CD8-positive, alpha-beta memory T cell (primary cell): ENCODE results near the gene CEP112. TPM values are rescaled to one million over a fixed set of nuclear protein-coding genes. Genes with fewer than 3 reads are reported as not detected.

Source experiments
- CTCF ChIA-PET: fragments of 350-600 bp; sonication (Branson Sonifier 250); formaldehyde crosslinking; loops from one replicate; lab custom pipeline; 2021; ENCODE audit warnings: antibody characterized with exemption; lab: Charles Lee
- POLR2A ChIA-PET: fragments of 350-600 bp; sonication (Branson Sonifier 250); formaldehyde crosslinking; loops from one replicate; lab custom pipeline; 2021; ENCODE audit warnings: antibody characterized with exemption; lab: Charles Lee
- DNase-seq, 5 donors: peaks; one replicate each; pipeline versions ENCODE4 v3.0.0 to v3.0.0-alpha.2; 2020 to 2022; ENCODE audit warnings: mixed read lengths in 1 of 5
- H3K27ac ChIP-seq: one replicate; pipeline ENCODE4 v1.7.0; 2013; ENCODE audit warnings: low read depth, mild to moderate bottlenecking, low read length, moderate library complexity
- H3K27me3 ChIP-seq: 2 replicates; pipeline ENCODE4 v1.7.0; 2013; ENCODE audit warnings: low read length, mild to moderate bottlenecking; ENCODE audit not compliant: insufficient read depth, poor library complexity, severe bottlenecking
- H3K36me3 ChIP-seq: 2 replicates; pipeline ENCODE4 v1.7.0; 2013; ENCODE audit warnings: mild to moderate bottlenecking, low read length, moderate library complexity; ENCODE audit not compliant: insufficient read depth
- H3K4me1 ChIP-seq: 2 replicates; pipeline ENCODE4 v1.7.0; 2013; ENCODE audit warnings: mild to moderate bottlenecking, low read length, moderate library complexity; ENCODE audit not compliant: insufficient read depth
- H3K4me3 ChIP-seq: 2 replicates; pipeline ENCODE4 v1.7.0; 2013; ENCODE audit warnings: mild to moderate bottlenecking, low read length
- H3K9me3 ChIP-seq: 2 replicates; pipeline ENCODE4 v1.7.0; 2013; ENCODE audit warnings: mild to moderate bottlenecking, low read length
- H3K27ac Mint-ChIP-seq, 8 donors: one replicate each; pipeline ENCODE4 v1.8.0; 2020 to 2021; ENCODE audit warnings: mixed read lengths in 8 of 8, mild to moderate bottlenecking in 6 of 8, inconsistent platforms in 3 of 8, moderate library complexity in 3 of 8
- H3K27me3 Mint-ChIP-seq, 2 donors: one replicate each; pipeline ENCODE4 v1.8.0; 2020 to 2021; ENCODE audit warnings: mixed read lengths in 2 of 2, mild to moderate bottlenecking in 1 of 2, moderate library complexity in 1 of 2
- H3K36me3 Mint-ChIP-seq, 3 donors: one replicate each; pipeline ENCODE4 v1.8.0; 2020 to 2021; ENCODE audit warnings: mixed read lengths in 3 of 3, inconsistent platforms in 1 of 3, mild to moderate bottlenecking in 1 of 3
- H3K4me1 Mint-ChIP-seq, 3 donors: one replicate each; pipeline ENCODE4 v1.8.0; 2020 to 2021; ENCODE audit warnings: mixed read lengths in 3 of 3, inconsistent platforms in 1 of 3, mild to moderate bottlenecking in 1 of 3
- H3K4me3 Mint-ChIP-seq, 7 donors: one replicate each; pipeline ENCODE4 v1.8.0; 2020 to 2021; ENCODE audit warnings: mixed read lengths in 7 of 7, mild to moderate bottlenecking in 6 of 7, moderate library complexity in 4 of 7, inconsistent platforms in 2 of 7
- H3K9me3 Mint-ChIP-seq, 5 donors: one replicate each; pipeline ENCODE4 v1.8.0; 2020 to 2022; ENCODE audit warnings: mixed read lengths in 5 of 5, mild to moderate bottlenecking in 3 of 5, moderate library complexity in 2 of 5, inconsistent platforms in 1 of 5
- polyA plus RNA-seq: library from polyadenylated mRNA; unstranded; fragments of 300-500 nt; fragmentation: Illumina TruSeq; gene quantifications from one replicate; pipeline ENCODE4 v1.2.3, GENCODE V29; 2021
- total RNA-seq, 2 experiments: library from RNA; stranded (reverse); gene quantifications; one replicate each; pipeline ENCODE4 v1.2.3, GENCODE V29; 2021

Gene CEP112
- total and polyA plus RNA-seq, 3 experiments from 2014 or later: 0.64 to 4.5 (median 3.0) TPM

GRCh38 chr17:65664696-65665095 is 527.2 kb downstream of the CEP112 start:
- no peaks in the 10 kb centered on the region for H3K4me1 Mint-ChIP-seq
- Histone ChIP-seq H3K9me3 (no peaks in the 10 kb centered on the region), H3K27me3 (no peaks in the 10 kb centered on the region), H3K4me1 (no peaks in the 10 kb centered on the region), H3K4me3 (no peak overlapping the region), H3K36me3 (no peaks in the 10 kb centered on the region), H3K27ac (no peak overlapping the region)
- ChIA-PET CTCF (no interaction called here), POLR2A (no interaction called here)
- H3K27ac Mint-ChIP-seq: no peak overlapping the region
- no peak for DNase-seq
- H3K4me3 Mint-ChIP-seq: no peak overlapping the region
- H3K27me3 Mint-ChIP-seq: peaks cover 4 to 5% of the 10 kb centered on the region in 2 donors
- no peaks in the 10 kb centered on the region for H3K9me3 Mint-ChIP-seq
- H3K36me3 Mint-ChIP-seq: peaks cover 0 to 2% (median 0%) of the 10 kb centered on the region in 3 donors

- Histone ChIP-seq H3K4me3 (no peak overlapping the region), H3K27me3 (no peaks in the 10 kb centered on the region), H3K36me3 (no peaks in the 10 kb centered on the region), H3K9me3 (no peaks in the 10 kb centered on the region), H3K4me1 (no peaks in the 10 kb centered on the region), H3K27ac (no peak overlapping the region)
- Mint-ChIP-seq H3K4me1 (no peaks in the 10 kb centered on the region), H3K36me3 (peaks cover 0 to under 1% (median 0%) of the 10 kb centered on the region in 3 donors), H3K27ac (no peak overlapping the region), H3K27me3 (peaks cover 2 to 5% of the 10 kb centered on the region in 2 donors), H3K9me3 (no peaks in the 10 kb centered on the region), H3K4me3 (no peak overlapping the region)
- POLR2A ChIA-PET: no interaction called here
- CTCF ChIA-PET: no interaction called here
- no peak for DNase-seq
These were observed 527.7 kb downstream of the CEP112 start for GRCh38 chr17:65664266-65664665.

GRCh38 chr17:65662196-65662595 is 529.7 kb downstream of the CEP112 start:
- H3K4me3 ChIP-seq: no peak overlapping the region
- Mint-ChIP-seq H3K4me3 (no peak overlapping the region), H3K4me1 (no peaks in the 10 kb centered on the region), H3K9me3 (no peaks in the 10 kb centered on the region), H3K27me3 (peaks cover 0 to 5% of the 10 kb centered on the region in 2 donors), H3K27ac (no peak overlapping the region), H3K36me3 (no peaks in the 10 kb centered on the region)
- CTCF ChIA-PET: no interaction called here
- H3K27me3 ChIP-seq: no peaks in the 10 kb centered on the region
- no peaks in the 10 kb centered on the region for H3K4me1 ChIP-seq
- no peaks in the 10 kb centered on the region for H3K36me3 ChIP-seq
- no peak for DNase-seq
- no peaks in the 10 kb centered on the region for H3K9me3 ChIP-seq
- H3K27ac ChIP-seq: no peak overlapping the region
- POLR2A ChIA-PET: no interaction called here

GRCh38 chr17:65660947-65661346 is 531.0 kb downstream of the CEP112 start:
- H3K27me3 Mint-ChIP-seq: peaks cover 0 to 3% of the 10 kb centered on the region in 2 donors
- no peaks in the 10 kb centered on the region for H3K9me3 ChIP-seq
- no peaks in the 10 kb centered on the region for H3K27me3 ChIP-seq
- no peak overlapping the region for H3K4me3 ChIP-seq
- ChIA-PET POLR2A (no interaction called here), CTCF (no interaction called here)
- H3K27ac Mint-ChIP-seq: no peak overlapping the region
- no peaks in the 10 kb centered on the region for H3K9me3 Mint-ChIP-seq
- H3K36me3 ChIP-seq: no peaks in the 10 kb centered on the region
- H3K36me3 Mint-ChIP-seq: no peaks in the 10 kb centered on the region
- H3K27ac ChIP-seq: no peak overlapping the region
- no peaks in the 10 kb centered on the region for H3K4me1 Mint-ChIP-seq
- no peak for DNase-seq
- peak overlapping the region in 1 of 7 donors; percentile 24 for H3K4me3 Mint-ChIP-seq
- H3K4me1 ChIP-seq: no peaks in the 10 kb centered on the region

GRCh38 chr17:65660078-65660477 is 531.9 kb downstream of the CEP112 start:
- POLR2A ChIA-PET: no interaction called here
- H3K36me3 ChIP-seq: no peaks in the 10 kb centered on the region

GRCh38 chr17:65659512-65659911 is 532.4 kb downstream of the CEP112 start:
- no peak overlapping the region for H3K4me3 Mint-ChIP-seq
- H3K4me1 ChIP-seq: no peaks in the 10 kb centered on the region
- no peaks in the 10 kb centered on the region for H3K36me3 Mint-ChIP-seq
- no peaks in the 10 kb centered on the region for H3K27me3 ChIP-seq
- POLR2A ChIA-PET: no interaction called here
- CTCF ChIA-PET: no interaction called here
- no peaks in the 10 kb centered on the region for H3K4me1 Mint-ChIP-seq
- DNase-seq: no peak
- no peaks in the 10 kb centered on the region for H3K36me3 ChIP-seq
- H3K9me3 Mint-ChIP-seq: no peaks in the 10 kb centered on the region
- H3K27ac ChIP-seq: no peak overlapping the region
- peaks cover 0 to 3% of the 10 kb centered on the region in 2 donors for H3K27me3 Mint-ChIP-seq
- peak overlapping the region in 1 of 8 donors; percentile 9 for H3K27ac Mint-ChIP-seq
- no peak overlapping the region for H3K4me3 ChIP-seq
- no peaks in the 10 kb centered on the region for H3K9me3 ChIP-seq

More at GRCh38 chr17:65660078-65660477, 531.9 kb downstream of the CEP112 start:
- Histone ChIP-seq H3K27ac (no peak overlapping the region), H3K4me3 (no peak overlapping the region), H3K9me3 (no peaks in the 10 kb centered on the region), H3K4me1 (no peaks in the 10 kb centered on the region), H3K27me3 (no peaks in the 10 kb centered on the region)
- H3K9me3 Mint-ChIP-seq: no peaks in the 10 kb centered on the region
- H3K4me3 Mint-ChIP-seq: no peak overlapping the region
- no peak overlapping the region for H3K27ac Mint-ChIP-seq
- H3K36me3 Mint-ChIP-seq: no peaks in the 10 kb centered on the region
- peaks cover 0 to 3% of the 10 kb centered on the region in 2 donors for H3K27me3 Mint-ChIP-seq
- DNase-seq: no peak
- CTCF ChIA-PET: no interaction called here
- no peaks in the 10 kb centered on the region for H3K4me1 Mint-ChIP-seq

GRCh38 chr17:65657251-65657828 is 534.6 kb downstream of the CEP112 start:
- Histone ChIP-seq H3K4me1 (no peaks in the 10 kb centered on the region), H3K9me3 (no peaks in the 10 kb centered on the region), H3K27me3 (no peaks in the 10 kb centered on the region), H3K36me3 (no peaks in the 10 kb centered on the region), H3K27ac (no peak overlapping the region), H3K4me3 (no peak overlapping the region)
- peaks cover 3% of the 10 kb centered on the region in 2 donors for H3K27me3 Mint-ChIP-seq
- no peak overlapping the region for H3K4me3 Mint-ChIP-seq
- no peak overlapping the region for H3K27ac Mint-ChIP-seq
- H3K9me3 Mint-ChIP-seq: no peaks in the 10 kb centered on the region
- ChIA-PET CTCF (no interaction called here), POLR2A (no interaction called here)
- H3K4me1 Mint-ChIP-seq: no peaks in the 10 kb centered on the region
- no peak for DNase-seq
- peaks cover 0 to 8% (median 0%) of the 10 kb centered on the region in 3 donors for H3K36me3 Mint-ChIP-seq

GRCh38 chr17:65656390-65657250 is 535.3 kb downstream of the CEP112 start:
- POLR2A ChIA-PET: no interaction called here
- Mint-ChIP-seq H3K4me1 (no peaks in the 10 kb centered on the region), H3K27me3 (peaks cover 7 to 9% of the 10 kb centered on the region in 2 donors), H3K9me3 (no peaks in the 10 kb centered on the region), H3K27ac (no peak overlapping the region), H3K36me3 (peaks cover 0 to 8% (median 0%) of the 10 kb centered on the region in 3 donors), H3K4me3 (no peak overlapping the region)
- no peak for DNase-seq
- H3K9me3 ChIP-seq: no peaks in the 10 kb centered on the region
- H3K27ac ChIP-seq: no peak overlapping the region
- no peaks in the 10 kb centered on the region for H3K36me3 ChIP-seq
- H3K27me3 ChIP-seq: no peaks in the 10 kb centered on the region
- H3K4me3 ChIP-seq: no peak overlapping the region
- CTCF ChIA-PET: no interaction called here
- H3K4me1 ChIP-seq: no peaks in the 10 kb centered on the region
